HepG2 (cell line): Measurements from ENCODE around the gene PGAP3. TPM values are rescaled to one million over a fixed set of nuclear protein-coding genes. Genes with fewer than 3 reads are reported as not detected.
A peak's percentile ranks its signal among the peaks of the same experiment; 100 is the strongest.

ENCODE experiments used
- ATF1 ChIP-seq: IDR thresholded peaks from 2 replicates; pipeline ENCODE4 v1.6.1; 2016; ENCODE audit warnings: mild to moderate bottlenecking, control low read depth
- CC2D1A ChIP-seq: sonication (generic); formaldehyde crosslinking; IDR thresholded peaks from 2 replicates; pipeline ENCODE4 v1.8.1; 2023; ENCODE audit warnings: mild to moderate bottlenecking, missing genetic modification reagents
- DBP ChIP-seq: sonication (generic); formaldehyde crosslinking; IDR thresholded peaks from 2 replicates; pipeline ENCODE4 v1.4.0; 2020; ENCODE audit warnings: missing genetic modification reagents; ENCODE audit errors: not compliant biosample characterization
- DDIT3 ChIP-seq: sonication (generic); formaldehyde crosslinking; IDR thresholded peaks from 2 replicates; pipeline ENCODE4 v1.4.0; 2020; ENCODE audit warnings: mild to moderate bottlenecking, missing genetic modification reagents
- FOXO4 ChIP-seq: sonication (generic); formaldehyde crosslinking; conservative IDR thresholded peaks from 2 replicates; pipeline ENCODE4 v1.8.1; 2023; ENCODE audit warnings: missing genetic modification reagents
- HNF1B ChIP-seq: sonication (generic); formaldehyde crosslinking; IDR thresholded peaks from 2 replicates; pipeline ENCODE4 v1.5.1; 2020; ENCODE audit warnings: mild to moderate bottlenecking, moderate library complexity, missing genetic modification reagents
- KLF13 ChIP-seq: sonication (generic); formaldehyde crosslinking; IDR thresholded peaks from 2 replicates; pipeline ENCODE4 v1.4.0; 2020; ENCODE audit warnings: mild to moderate bottlenecking, missing genetic modification reagents
- NBN ChIP-seq: fragments of 450-650 bp; conservative IDR thresholded peaks from 2 replicates; pipeline ENCODE4 v1.6.1; 2017
- PCBP2 ChIP-seq: fragments of 200-400 bp; formaldehyde crosslinking; optimal IDR thresholded peaks from 2 replicates; pipeline ENCODE3; 2018; ENCODE audit warnings: low read length, low read depth; ENCODE audit not compliant: poor library complexity, severe bottlenecking
- POLR2AphosphoS5 ChIP-seq: IDR thresholded peaks from 2 replicates; pipeline ENCODE4 v1.6.1; 2012; ENCODE audit warnings: low read depth, low read length
- PRPF4 ChIP-seq: fragments of 200-400 bp; formaldehyde crosslinking; IDR thresholded peaks from 2 replicates; pipeline ENCODE4 v1.6.1; 2016; ENCODE audit warnings: low read length, low read depth; ENCODE audit not compliant: poor library complexity, severe bottlenecking
- SIN3A ChIP-seq: IDR thresholded peaks from 2 replicates; pipeline ENCODE4 v1.6.1; 2011; ENCODE audit warnings: low read depth, mild to moderate bottlenecking, control low read depth, low read length, borderline replicate concordance
- SIN3B ChIP-seq: fragments of 150-350 bp; IDR thresholded peaks from 2 replicates; pipeline ENCODE4 v1.6.1; 2014; ENCODE audit warnings: low read length
- ZBTB39 ChIP-seq: sonication (generic); formaldehyde crosslinking; IDR thresholded peaks from 2 replicates; pipeline ENCODE4 v1.5.0; 2020; ENCODE audit warnings: missing genetic modification reagents
- ZEB1 ChIP-seq: IDR thresholded peaks from 2 replicates; pipeline ENCODE4 v1.6.1; 2012; ENCODE audit warnings: mild to moderate bottlenecking, low read depth, inconsistent platforms; ENCODE audit not compliant: insufficient replicate concordance
- ZFP37 ChIP-seq: sonication (generic); formaldehyde crosslinking; IDR thresholded peaks from 2 replicates; pipeline ENCODE4 v1.4.0; 2020; ENCODE audit warnings: missing genetic modification reagents, borderline replicate concordance
- ZNF143 ChIP-seq: sonication (generic); formaldehyde crosslinking; IDR thresholded peaks from 2 replicates; pipeline ENCODE4 v1.4.0; 2020; ENCODE audit warnings: missing genetic modification reagents
- ZNF235 ChIP-seq: sonication (generic); formaldehyde crosslinking; IDR thresholded peaks from 2 replicates; pipeline ENCODE4 v1.8.1; 2023; ENCODE audit warnings: mild to moderate bottlenecking, missing genetic modification reagents, borderline replicate concordance
- ZNF30 ChIP-seq: sonication (generic); formaldehyde crosslinking; IDR thresholded peaks from 2 replicates; pipeline ENCODE4 v1.5.0; 2020; ENCODE audit warnings: mild to moderate bottlenecking, missing genetic modification reagents
- ZNF33B ChIP-seq: sonication (generic); formaldehyde crosslinking; IDR thresholded peaks from 2 replicates; pipeline ENCODE4 v1.5.1; 2020; ENCODE audit warnings: mild to moderate bottlenecking, missing genetic modification reagents
- ZNF431 ChIP-seq: sonication (generic); formaldehyde crosslinking; IDR thresholded peaks from 2 replicates; pipeline ENCODE4 v1.9.0; 2022; ENCODE audit warnings: missing genetic modification reagents, low read depth, mild to moderate bottlenecking, borderline replicate concordance
- ZNF576 ChIP-seq: sonication (generic); formaldehyde crosslinking; IDR thresholded peaks from 2 replicates; pipeline ENCODE4 v1.4.0; 2020; ENCODE audit warnings: mild to moderate bottlenecking, missing genetic modification reagents
- ZNF614 ChIP-seq: IDR thresholded peaks from 2 replicates; pipeline ENCODE4 v1.6.1; 2018; ENCODE audit warnings: missing biosample characterization, missing genetic modification reagents, inconsistent platforms, borderline replicate concordance
- ZNF891 ChIP-seq: sonication (generic); formaldehyde crosslinking; IDR thresholded peaks from 2 replicates; pipeline ENCODE4 v1.5.0; 2020; ENCODE audit warnings: mild to moderate bottlenecking, missing genetic modification reagents
- polyA plus RNA-seq, 8 experiments: library from polyadenylated mRNA; depleted of rRNA in 3 of 8; stranded (reverse) in 7 of 8; unstranded in 1 of 8; fragments of >200 nt; fragmentation: Illumina TruSeq in 4 of 8; extraction: Trizol in 4 of 8; gene quantifications; 2 replicates each; pipeline versions ENCODE4 v1.2.1 to v1.2.3, GENCODE V29; 2011 to 2016; ENCODE audit warnings: low read depth in 4 of 8, missing spikeins in 1 of 8, mixed read lengths in 1 of 8; ENCODE audit not compliant: insufficient read depth in 1 of 8
- total RNA-seq, 5 experiments: library from RNA; depleted of rRNA; stranded (reverse); fragments of >200 nt; fragmentation: Illumina TruSeq; extraction: Trizol; gene quantifications; 2 replicates each; pipeline ENCODE4 v1.2.3, GENCODE V29; 2016; ENCODE audit warnings: low read depth in 1 of 5

Gene PGAP3
- total and polyA plus RNA-seq, 2 of the 13 experiments (the other 11 are each of a cell fraction or from before 2014, with no cell fraction given), result 11.9 to 14.6 TPM

DNA sequence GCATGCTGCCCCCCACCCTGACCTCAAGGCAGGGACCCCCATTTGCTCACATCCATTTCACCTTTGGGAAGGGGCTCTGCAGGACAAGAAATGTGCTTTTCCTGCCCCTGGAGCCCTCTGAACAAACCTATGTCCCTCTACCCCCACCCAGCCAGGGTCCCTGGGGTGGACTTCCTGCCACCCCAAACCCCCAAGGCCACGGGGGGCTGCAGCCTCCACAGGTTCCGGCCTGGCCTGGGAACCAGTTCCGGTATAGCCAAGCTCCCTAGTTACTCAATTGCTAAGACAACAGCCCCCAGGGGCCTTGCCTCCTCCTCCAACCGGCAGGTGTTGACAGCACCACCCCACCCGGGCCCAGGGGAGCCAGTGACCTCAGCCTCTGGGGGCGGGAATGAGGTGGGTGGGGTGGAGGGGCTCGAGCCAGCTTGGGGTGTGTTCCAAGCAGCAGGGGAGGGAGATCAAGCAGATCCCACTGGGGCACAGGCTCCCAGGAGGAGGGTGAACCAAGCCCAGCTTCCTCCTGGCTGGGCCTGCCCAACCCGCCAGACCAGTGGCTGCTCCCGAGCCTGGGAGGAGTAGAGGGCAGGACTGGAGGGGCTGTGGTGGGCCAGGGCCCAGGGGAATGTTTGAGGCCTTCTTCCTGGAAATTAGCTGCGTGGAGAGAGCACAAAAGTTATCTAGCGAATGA is 13.0 kb downstream of the PGAP3 start (continued):
- TF ChIP-seq ZBTB39, result peak; percentile 25; the same call in 1 of the 2 replicates
- no peak; the same call in 1 of the 2 replicates for TF ChIP-seq ZNF891 (CRISPR knock-in tag)
- TF ChIP-seq SIN3A, result peak; percentile 82; the same call in 1 of the 2 replicates
- TF ChIP-seq ZNF143 (CRISPR knock-in tag), result no peak
- peak; percentile 59 for TF ChIP-seq ZEB1
- TF ChIP-seq NBN, result no peak
- no peak for TF ChIP-seq DDIT3 (CRISPR knock-in tag)
- no peak for TF ChIP-seq FOXO4 (CRISPR knock-in tag)
- no peak for TF ChIP-seq ZNF576 (CRISPR knock-in tag)
- TF ChIP-seq ZFP37 (CRISPR knock-in tag), result no peak
- no peak for TF ChIP-seq KLF13 (CRISPR knock-in tag)
- TF ChIP-seq POLR2AphosphoS5, result peak; percentile 44; the same call in 1 of the 2 replicates
- no peak for TF ChIP-seq PRPF4
- TF ChIP-seq ZNF431 (CRISPR knock-in tag), result no peak
- TF ChIP-seq DBP (CRISPR knock-in tag), result no peak
- TF ChIP-seq ZNF235 (CRISPR knock-in tag), result no peak
- peak; percentile 73; the same call in 1 of the 2 replicates for TF ChIP-seq ZNF614
- no peak for TF ChIP-seq ZNF30 (CRISPR knock-in tag)
- TF ChIP-seq CC2D1A, result no peak
- TF ChIP-seq PCBP2, result no peak
- TF ChIP-seq ZNF33B, result no peak
- TF ChIP-seq ATF1, result no peak
- no peak for TF ChIP-seq SIN3B
- peak; percentile 91 for TF ChIP-seq HNF1B
